Bronchial epithelial cell (primary cell): ENCODE measurements around the gene FHOD3. TPM values are rescaled to one million over a fixed set of nuclear protein-coding genes. Genes with fewer than 3 reads are reported as not detected.

Source experiments
- DNase-seq: peaks from one replicate; pipeline ENCODE4 v3.0.0-alpha.2; 2010; ENCODE audit warnings: low read depth
- FAIRE-seq: peaks from 2 replicates; lab custom pipeline; 2011; peaks lifted over from hg19 to GRCh38; lab: Jason Lieb, UNC
- H3K27me3 ChIP-seq: 2 replicates; pipeline ENCODE4 v1.5.1; 2011; ENCODE audit warnings: low read length; ENCODE audit not compliant: control insufficient read depth, insufficient read depth
- H3K36me3 ChIP-seq: 2 replicates; pipeline ENCODE4 v1.5.1; 2011; ENCODE audit warnings: low read length; ENCODE audit not compliant: control insufficient read depth, insufficient read depth
- H3K4me3 ChIP-seq: 2 replicates; pipeline ENCODE4 v1.5.1; 2011; ENCODE audit warnings: mild to moderate bottlenecking, low read depth, low read length, control low read depth
- total RNA-seq: library from RNA; depleted of rRNA; stranded (reverse); fragments of >200 nt; gene quantifications from 2 replicates; pipeline ENCODE4 v1.2.1, GENCODE V29; 2014
- TF ChIP-seq, protein P1 (sequence below): IDR thresholded peaks from 2 replicates; pipeline ENCODE4 v1.5.1; 2011; ENCODE audit warnings: mild to moderate bottlenecking, moderate library complexity, low read length, control low read depth, inconsistent platforms; ENCODE audit not compliant: insufficient read depth, severe bottlenecking

FHOD3 gene
- total RNA-seq, 1 donor from 2014 or later = 15.8 TPM

- TF ChIP-seq, protein P1, sequence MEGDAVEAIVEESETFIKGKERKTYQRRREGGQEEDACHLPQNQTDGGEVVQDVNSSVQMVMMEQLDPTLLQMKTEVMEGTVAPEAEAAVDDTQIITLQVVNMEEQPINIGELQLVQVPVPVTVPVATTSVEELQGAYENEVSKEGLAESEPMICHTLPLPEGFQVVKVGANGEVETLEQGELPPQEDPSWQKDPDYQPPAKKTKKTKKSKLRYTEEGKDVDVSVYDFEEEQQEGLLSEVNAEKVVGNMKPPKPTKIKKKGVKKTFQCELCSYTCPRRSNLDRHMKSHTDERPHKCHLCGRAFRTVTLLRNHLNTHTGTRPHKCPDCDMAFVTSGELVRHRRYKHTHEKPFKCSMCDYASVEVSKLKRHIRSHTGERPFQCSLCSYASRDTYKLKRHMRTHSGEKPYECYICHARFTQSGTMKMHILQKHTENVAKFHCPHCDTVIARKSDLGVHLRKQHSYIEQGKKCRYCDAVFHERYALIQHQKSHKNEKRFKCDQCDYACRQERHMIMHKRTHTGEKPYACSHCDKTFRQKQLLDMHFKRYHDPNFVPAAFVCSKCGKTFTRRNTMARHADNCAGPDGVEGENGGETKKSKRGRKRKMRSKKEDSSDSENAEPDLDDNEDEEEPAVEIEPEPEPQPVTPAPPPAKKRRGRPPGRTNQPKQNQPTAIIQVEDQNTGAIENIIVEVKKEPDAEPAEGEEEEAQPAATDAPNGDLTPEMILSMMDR = no peak
- peak; percentile 72 for FAIRE-seq
- peak; percentile 86 for DNase-seq
- no peaks in the 10 kb centered on the region for H3K36me3 ChIP-seq
- H3K27me3 ChIP-seq = no peaks in the 10 kb centered on the region
- H3K4me3 ChIP-seq = no peak overlapping the region
Observed at GRCh38 chr18:36314754-36315153, 17.2 kb downstream of the FHOD3 start.

GRCh38 chr18:36315736-36316135 lies 18.2 kb downstream of the FHOD3 start:
- H3K27me3 ChIP-seq = no peaks in the 10 kb centered on the region
- FAIRE-seq (no peak), DNase-seq (peak; percentile 81)
- H3K36me3 ChIP-seq = no peaks in the 10 kb centered on the region
- TF ChIP-seq, protein P1 = no peak
- H3K4me3 ChIP-seq = no peak overlapping the region

DNA sequence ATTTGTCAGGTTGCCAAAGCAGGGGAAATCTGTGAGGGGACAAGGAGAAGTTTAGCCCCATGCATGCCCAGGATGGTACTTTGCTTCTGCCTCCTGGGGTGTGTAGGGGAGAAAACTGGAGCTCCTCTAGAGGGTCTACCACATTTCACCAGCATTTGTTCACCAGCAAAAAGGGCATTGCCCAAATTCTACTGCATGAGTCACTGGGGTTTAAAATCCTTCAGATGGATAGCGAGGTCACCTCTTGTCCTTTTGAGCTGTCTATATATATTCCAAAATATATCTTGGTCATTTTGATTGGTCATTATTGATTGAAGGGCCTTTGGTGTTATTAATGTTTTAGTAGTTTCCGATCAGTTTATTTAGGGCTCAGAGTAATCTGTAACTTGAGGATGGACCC lies 18.7 kb downstream of the FHOD3 start:
- Histone ChIP-seq H3K4me3 (no peak overlapping the region), H3K36me3 (no peaks in the 10 kb centered on the region), H3K27me3 (no peaks in the 10 kb centered on the region)
- FAIRE-seq (no peak), DNase-seq (no peak)
- TF ChIP-seq, protein P1 = no peak

GRCh38 chr18:36321658-36322407 lies 24.3 kb downstream of the FHOD3 start:
- H3K27me3 ChIP-seq = no peaks in the 10 kb centered on the region
- DNase-seq (peak; percentile 70), FAIRE-seq (peak; percentile 50)
- TF ChIP-seq, protein P1 = no peak
- no peaks in the 10 kb centered on the region for H3K36me3 ChIP-seq
- no peak overlapping the region for H3K4me3 ChIP-seq

- FAIRE-seq (peak; percentile 18), DNase-seq (no peak)
- Histone ChIP-seq H3K36me3 (no peaks in the 10 kb centered on the region), H3K4me3 (no peak overlapping the region), H3K27me3 (no peaks in the 10 kb centered on the region)
- TF ChIP-seq, protein P1 = no peak
Observed at GRCh38 chr18:36322408-36322728, 24.9 kb downstream of the FHOD3 start.

- TF ChIP-seq, protein P1 = no peak
- Histone ChIP-seq H3K27me3 (no peaks in the 10 kb centered on the region), H3K36me3 (no peaks in the 10 kb centered on the region), H3K4me3 (no peak overlapping the region)
- FAIRE-seq = no peak
- DNase-seq = no peak
Observed at GRCh38 chr18:36322734-36323133, 25.2 kb downstream of the FHOD3 start.
